T-cell (primary cell): ENCODE data around the gene ST6GALNAC3. TPM values are rescaled to one million over a fixed set of nuclear protein-coding genes. Genes with fewer than 3 reads are reported as not detected.

Source experiments
- ATAC-seq, 4 experiments: fragments of 200-7000 bp in 3 of 4; fragments of 150-1000 bp in 1 of 4; cut with Tn5 transposase; replicated peaks in 1 of 4; 1 replicate in 3 of 4; 2 replicates in 1 of 4; pipeline ENCODE4 v1.10.0; 2021; ENCODE audit warnings: moderate library complexity in 3 of 4, mild to moderate bottlenecking in 2 of 4, moderate number of reproducible peaks in 1 of 4
- CTCF ChIA-PET, 2 donors: fragments of 300-600 bp; sonication (Branson Sonifier 250); formaldehyde crosslinking; loops; one replicate each; lab custom pipeline; 2022; ENCODE audit warnings: antibody characterized with exemption in 2 of 2; lab: Charles Lee
- POLR2A ChIA-PET, 2 donors: fragments of 300-600 bp; sonication (Branson Sonifier 250); formaldehyde crosslinking; loops; one replicate each; lab custom pipeline; 2022; ENCODE audit warnings: antibody characterized with exemption in 2 of 2; lab: Charles Lee
- DNase-seq, 35 experiments: peaks; one replicate each; pipeline versions ENCODE4 v3.0.0 to v3.0.0-alpha.2; 2013 to 2023
- H3K27ac ChIP-seq: one replicate; pipeline ENCODE4 v1.5.1; 2013; ENCODE audit warnings: low read length
- H3K27me3 ChIP-seq, 2 experiments: replicated peaks in 1 of 2; 1 replicate in 1 of 2; 2 replicates in 1 of 2; pipeline versions ENCODE4 v1.6.1 to v1.7.0; 2013; ENCODE audit warnings: low read length in 1 of 2, mixed read lengths in 1 of 2; ENCODE audit not compliant: control insufficient read depth in 2 of 2, insufficient read depth in 2 of 2; ENCODE audit errors: extremely low read depth in 1 of 2
- H3K36me3 ChIP-seq, 2 donors: 1 replicate in 1 of 2; 2 replicates in 1 of 2; pipeline versions ENCODE4 v1.6.1 to v1.7.0; 2013; ENCODE audit warnings: low read length in 1 of 2; ENCODE audit not compliant: control insufficient read depth in 2 of 2, insufficient read depth in 1 of 2; ENCODE audit errors: extremely low read depth in 1 of 2
- H3K4me1 ChIP-seq, 2 experiments: 1 replicate in 1 of 2; 2 replicates in 1 of 2; pipeline versions ENCODE4 v1.6.1 to v1.7.0; 2013; ENCODE audit warnings: low read length in 2 of 2, mixed read lengths in 1 of 2; ENCODE audit not compliant: insufficient read depth in 2 of 2, control insufficient read depth in 1 of 2; ENCODE audit errors: extremely low read depth in 1 of 2
- H3K4me3 ChIP-seq, 2 donors: 1 replicate in 1 of 2; 2 replicates in 1 of 2; pipeline versions ENCODE4 v1.5.1 to v1.7.0; 2013; ENCODE audit warnings: mild to moderate bottlenecking in 2 of 2, low read length in 1 of 2, moderate library complexity in 1 of 2; ENCODE audit not compliant: control insufficient read depth in 1 of 2; ENCODE audit errors: extremely low read depth in 1 of 2
- H3K9me3 ChIP-seq: 2 replicates; pipeline ENCODE4 v1.7.0; 2013
- H3K27ac Mint-ChIP-seq, 2 donors: one replicate each; pipeline ENCODE4 v1.8.0; 2020 to 2021; ENCODE audit warnings: mild to moderate bottlenecking in 2 of 2, mixed read lengths in 2 of 2
- H3K27me3 Mint-ChIP-seq, 2 donors: one replicate each; pipeline ENCODE4 v1.8.0; 2021 to 2022; ENCODE audit warnings: mixed read lengths in 2 of 2
- H3K36me3 Mint-ChIP-seq: one replicate; pipeline ENCODE4 v1.8.0; 2021; ENCODE audit warnings: mixed read lengths
- H3K4me1 Mint-ChIP-seq, 3 donors: one replicate each; pipeline ENCODE4 v1.8.0; 2020 to 2022; ENCODE audit warnings: mixed read lengths in 3 of 3, mild to moderate bottlenecking in 1 of 3
- H3K4me3 Mint-ChIP-seq, 3 donors: one replicate each; pipeline ENCODE4 v1.8.0; 2020 to 2022; ENCODE audit warnings: mild to moderate bottlenecking in 3 of 3, mixed read lengths in 3 of 3, moderate library complexity in 3 of 3
- H3K9me3 Mint-ChIP-seq, 3 donors: one replicate each; pipeline ENCODE4 v1.8.0; 2020 to 2022; ENCODE audit warnings: mixed read lengths in 3 of 3
- WGBS: methylation state at CpG from one replicate; pipeline ENCODE4 v1.1.5; 2013; ENCODE audit warnings: missing lambda C conversion rate; ENCODE audit not compliant: insufficient coverage; 5-methylcytosine and 5-hydroxymethylcytosine counted together
- total RNA-seq, 35 experiments: library from RNA in 6 of 35; stranded (reverse) in 6 of 35; fragments of 120-200 nt in 1 of 35; gene quantifications; one replicate each; pipeline versions ENCODE4 v1.2.1 to v1.2.4 and lab custom pipeline; 2013 to 2026

Gene ST6GALNAC3
- total RNA-seq, 5 donors from 2014 or later (not counting 1 experiment from before 2014, with no cell fraction given), result 0.33 to 6.6 (median 1.5) TPM

DNA sequence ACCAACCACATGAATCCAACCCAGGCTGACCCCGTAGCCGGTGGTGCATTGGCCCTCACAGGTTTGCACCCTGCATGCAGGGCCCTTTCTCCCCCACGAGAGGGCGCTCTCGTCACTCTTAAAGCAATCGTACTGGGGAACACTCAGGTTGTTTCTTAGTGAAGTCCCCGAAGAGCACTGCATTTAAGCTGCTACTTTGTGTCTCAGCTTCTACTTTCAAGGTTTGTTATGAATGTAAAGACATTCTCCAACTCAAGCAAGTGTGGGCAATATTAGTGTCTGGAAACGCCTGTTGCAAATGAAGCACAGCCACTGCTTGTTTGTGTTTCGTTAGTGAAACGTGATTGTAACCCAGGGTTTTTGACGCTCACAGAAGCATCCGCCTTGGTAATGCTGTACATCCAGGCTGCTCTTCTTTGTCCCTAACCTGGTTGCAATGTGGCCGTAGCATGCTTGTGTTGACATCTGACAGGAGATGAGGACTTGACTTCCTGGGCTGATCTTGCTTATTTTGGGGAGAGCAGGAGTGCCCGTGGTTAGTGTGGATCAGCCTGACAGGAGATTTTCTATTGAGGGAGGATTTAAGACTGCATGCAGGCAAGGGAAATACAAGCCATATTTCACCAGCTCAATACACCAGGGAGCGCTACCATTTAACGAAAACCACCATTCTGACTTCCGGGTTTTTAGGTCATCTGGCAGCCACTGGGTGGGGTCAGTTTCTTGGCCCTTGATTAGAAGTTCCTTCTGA, 79.8 kb downstream of the ST6GALNAC3 start:
- DNase-seq (peak; percentile 50 to 84 (median 74)), ATAC-seq (peak; percentile 89 to 92 (median 90))
- under 1% methylated on average over 13 of the region's 17 CpGs for WGBS
- POLR2A ChIA-PET, result interaction anchor here (0.6 to 0.7 kb wide), 2 partner anchors 64 to 1509 kb away, joined by 3 to 4 read pairs; no protein-coding TSS in a partner anchor
- H3K36me3 Mint-ChIP-seq, result no peaks in the 10 kb centered on the region
- peak overlapping the region; percentile 91 to 94 for H3K27ac Mint-ChIP-seq
- no peaks in the 10 kb centered on the region for H3K27me3 ChIP-seq
- H3K4me1 Mint-ChIP-seq, result peaks cover 10 to 14% (median 12%) of the 10 kb centered on the region in 3 donors
- CTCF ChIA-PET, result interaction anchor here (0.6 to 3.1 kb wide), 21 partner anchors 8 to 1742 kb away, joined by 3 to 25 read pairs (median 4); no protein-coding TSS in a partner anchor
- no peaks in the 10 kb centered on the region for H3K36me3 ChIP-seq
- peak overlapping the region; percentile 74 to 84 (median 76) for H3K4me3 Mint-ChIP-seq
- peak overlapping the region; percentile 42 to 60 for H3K4me3 ChIP-seq
- peak overlapping the region; percentile 52 for H3K27ac ChIP-seq
- no peaks in the 10 kb centered on the region for H3K9me3 ChIP-seq
- H3K27me3 Mint-ChIP-seq, result peaks cover 0 to 8% of the 10 kb centered on the region in 2 donors
- H3K4me1 ChIP-seq, result peaks cover 4 to 5% of the 10 kb centered on the region in 2 experiments
- H3K9me3 Mint-ChIP-seq, result no peaks in the 10 kb centered on the region

DNA sequence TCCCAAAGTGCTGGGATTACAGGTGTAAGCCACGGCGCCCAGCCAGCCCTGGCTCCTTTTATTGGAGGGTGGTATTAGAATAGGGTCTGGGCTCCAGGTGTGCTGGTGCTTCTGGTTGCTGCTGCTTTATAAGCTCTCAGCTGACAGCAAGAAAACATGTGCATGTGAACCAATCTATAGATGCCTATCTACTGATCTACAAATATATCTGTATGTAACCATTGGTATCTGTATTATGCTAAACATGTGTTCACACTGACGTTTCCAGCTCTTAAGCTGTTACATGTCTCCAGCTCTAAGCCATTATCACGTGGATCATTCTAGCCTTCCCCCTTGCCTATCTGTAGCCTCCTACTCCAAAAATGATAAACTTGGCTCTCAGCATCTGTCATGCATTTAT, 82.4 kb downstream of the ST6GALNAC3 start:
- DNase-seq, result no peak
- WGBS, result 100% methylated on average over 1 of the region's 4 CpGs
- Histone ChIP-seq H3K4me1 (peaks cover 5 to 13% of the 10 kb centered on the region in 2 experiments), H3K27me3 (no peaks in the 10 kb centered on the region), H3K36me3 (peaks cover 0 to 4% of the 10 kb centered on the region in 2 donors), H3K27ac (no peak overlapping the region), H3K4me3 (no peak overlapping the region), H3K9me3 (no peaks in the 10 kb centered on the region)
- ChIA-PET POLR2A (interaction anchor here (0.6 to 0.7 kb wide), 2 partner anchors 453 to 688 kb away, joined by 3 read pairs; no protein-coding TSS in a partner anchor), CTCF (no interaction called here)
- Mint-ChIP-seq H3K27ac (no peak overlapping the region), H3K9me3 (no peaks in the 10 kb centered on the region), H3K36me3 (no peaks in the 10 kb centered on the region), H3K4me3 (no peak overlapping the region), H3K4me1 (peaks cover 10 to 24% (median 12%) of the 10 kb centered on the region in 3 donors), H3K27me3 (peaks cover 0 to 2% of the 10 kb centered on the region in 2 donors)
- no peak for ATAC-seq

DNA sequence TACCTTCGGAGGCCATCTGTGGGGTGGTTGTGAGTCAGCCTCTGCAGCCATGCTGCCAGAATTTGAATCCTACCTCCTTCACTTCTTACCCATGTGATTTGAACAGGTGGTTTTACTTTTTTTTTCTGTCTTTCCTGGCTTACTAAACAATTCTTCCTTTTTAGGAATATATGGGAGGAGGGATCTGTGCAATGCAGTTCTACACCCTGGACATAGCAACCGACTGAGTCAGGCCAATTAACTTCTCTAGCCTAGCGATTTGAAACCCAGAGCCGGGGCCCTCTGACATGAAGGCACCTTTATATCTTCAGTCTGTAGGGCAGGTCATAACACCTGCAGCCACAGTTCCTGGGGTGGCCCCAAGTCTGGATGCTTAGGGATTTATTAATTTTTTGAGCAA, 83.6 kb downstream of the ST6GALNAC3 start:
- DNase-seq (no peak), ATAC-seq (no peak)
- H3K4me1 ChIP-seq, result peaks cover 5 to 13% of the 10 kb centered on the region in 2 experiments
- H3K4me3 Mint-ChIP-seq, result no peak overlapping the region
- no peak overlapping the region for H3K4me3 ChIP-seq
- H3K36me3 ChIP-seq, result peaks cover 0 to 4% of the 10 kb centered on the region in 2 donors
- 87% methylated on average over 2 of the region's 4 CpGs for WGBS
- H3K9me3 ChIP-seq, result no peaks in the 10 kb centered on the region
- CTCF ChIA-PET, result interaction anchor here in 1 of 2 donors (0.6 kb wide), 1 partner anchor 141 kb away, joined by 3 read pairs; no protein-coding TSS in a partner anchor
- no peak overlapping the region for H3K27ac Mint-ChIP-seq
- H3K9me3 Mint-ChIP-seq, result no peaks in the 10 kb centered on the region
- H3K4me1 Mint-ChIP-seq, result peaks cover 10 to 24% (median 12%) of the 10 kb centered on the region in 3 donors
- POLR2A ChIA-PET, result no interaction called here
- no peak overlapping the region for H3K27ac ChIP-seq
- no peaks in the 10 kb centered on the region for H3K27me3 ChIP-seq
- H3K27me3 Mint-ChIP-seq, result peaks cover 0 to 2% of the 10 kb centered on the region in 2 donors
- no peaks in the 10 kb centered on the region for H3K36me3 Mint-ChIP-seq

DNA sequence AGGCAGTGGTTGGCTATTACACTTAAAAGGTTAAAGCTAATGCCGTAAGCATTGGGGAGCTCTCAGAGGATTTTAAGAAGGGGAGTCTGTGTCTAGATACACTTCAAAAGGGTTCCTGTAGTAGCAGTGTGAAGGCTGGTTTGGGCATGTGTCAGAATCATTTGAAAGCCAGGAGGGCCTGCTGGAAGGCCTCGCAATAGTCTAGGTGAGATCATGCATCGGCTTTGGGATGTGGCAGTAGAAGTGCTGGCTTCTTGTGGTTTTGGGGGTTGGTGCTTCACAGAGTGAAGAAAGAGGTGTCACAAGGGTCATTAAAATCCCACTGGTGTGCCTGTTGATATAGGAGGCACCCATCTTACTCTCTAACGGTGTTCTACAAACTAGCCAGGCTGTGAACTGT, 85.7 kb downstream of the ST6GALNAC3 start:
- Mint-ChIP-seq H3K9me3 (no peaks in the 10 kb centered on the region), H3K27ac (no peak overlapping the region), H3K36me3 (no peaks in the 10 kb centered on the region), H3K4me3 (no peak overlapping the region), H3K27me3 (no peaks in the 10 kb centered on the region), H3K4me1 (peaks cover under 1 to 9% (median 1%) of the 10 kb centered on the region in 3 donors)
- CTCF ChIA-PET, result no interaction called here
- Histone ChIP-seq H3K9me3 (no peaks in the 10 kb centered on the region), H3K27me3 (no peaks in the 10 kb centered on the region), H3K4me3 (no peak overlapping the region), H3K36me3 (peaks cover 0 to 4% of the 10 kb centered on the region in 2 donors), H3K4me1 (peaks cover 0 to 9% of the 10 kb centered on the region in 2 experiments), H3K27ac (no peak overlapping the region)
- POLR2A ChIA-PET, result no interaction called here
- ATAC-seq, result no peak
- no peak for DNase-seq
- WGBS, result 96% methylated on average over 3 of the region's 4 CpGs

DNA sequence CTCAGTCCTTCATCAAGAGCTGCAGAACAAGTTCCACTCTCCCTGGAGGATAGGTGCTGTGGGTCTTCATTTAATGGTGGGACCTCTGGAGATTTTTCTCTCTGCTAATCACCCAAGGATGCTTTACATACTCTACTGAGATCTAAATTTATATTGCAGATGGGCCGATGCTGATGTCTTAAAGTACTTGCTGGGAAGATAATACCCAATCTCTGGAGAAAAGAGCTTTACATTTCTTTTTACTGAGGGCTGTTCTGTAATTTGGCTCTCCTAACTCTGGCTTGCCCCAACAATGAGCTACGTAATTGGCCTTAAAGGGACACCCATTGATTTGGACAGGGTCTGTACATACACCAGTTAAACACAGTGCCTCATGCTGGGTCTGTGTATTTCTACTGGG, 86.9 kb downstream of the ST6GALNAC3 start:
- Histone ChIP-seq H3K27me3 (no peaks in the 10 kb centered on the region), H3K36me3 (peaks cover 0 to 4% of the 10 kb centered on the region in 2 donors), H3K27ac (no peak overlapping the region), H3K4me3 (no peak overlapping the region), H3K9me3 (no peaks in the 10 kb centered on the region), H3K4me1 (peaks cover 0 to 9% of the 10 kb centered on the region in 2 experiments)
- ATAC-seq, result no peak
- WGBS, result 83% methylated on average over 1 of the region's 2 CpGs
- Mint-ChIP-seq H3K4me1 (peaks cover 0 to 9% (median 0%) of the 10 kb centered on the region in 3 donors), H3K9me3 (no peaks in the 10 kb centered on the region), H3K27ac (no peak overlapping the region), H3K4me3 (no peak overlapping the region), H3K27me3 (no peaks in the 10 kb centered on the region), H3K36me3 (no peaks in the 10 kb centered on the region)
- CTCF ChIA-PET, result no interaction called here
- DNase-seq, result no peak
- POLR2A ChIA-PET, result interaction anchor here in 1 of 2 donors (0.7 kb wide), 1 partner anchor 176 kb away, joined by 3 read pairs; no protein-coding TSS in a partner anchor

DNA sequence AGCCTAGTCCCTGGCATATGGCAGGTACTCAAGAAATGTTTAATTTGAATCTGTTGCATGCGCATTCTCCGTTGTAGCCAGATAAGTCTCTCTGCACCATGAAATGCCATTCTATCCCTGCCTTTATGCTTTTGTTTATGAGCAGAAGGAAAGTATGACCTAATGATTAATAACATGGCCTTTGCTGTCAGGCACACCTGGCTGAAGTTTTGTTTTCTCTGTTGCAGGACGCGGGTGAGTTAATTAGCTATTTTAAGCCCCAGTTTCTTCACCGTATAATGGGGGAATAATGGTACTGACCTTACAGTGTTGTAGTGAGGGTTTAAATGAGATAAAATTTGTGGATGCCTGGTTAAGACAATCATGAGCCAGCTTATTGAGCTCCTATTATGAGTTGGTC, 87.7 kb downstream of the ST6GALNAC3 start:
- Mint-ChIP-seq H3K4me1 (peaks cover 0 to 9% (median 0%) of the 10 kb centered on the region in 3 donors), H3K9me3 (peaks cover 0 to 5% (median 2%) of the 10 kb centered on the region in 3 donors), H3K27me3 (no peaks in the 10 kb centered on the region), H3K27ac (no peak overlapping the region), H3K4me3 (no peak overlapping the region), H3K36me3 (no peaks in the 10 kb centered on the region)
- ChIA-PET POLR2A (interaction anchor here in 1 of 2 donors (0.6 kb wide), 1 partner anchor 973 kb away, joined by 4 read pairs; no protein-coding TSS in a partner anchor), CTCF (interaction anchor here (0.5 to 0.8 kb wide), 3 partner anchors 8 to 198 kb away, joined by 3 read pairs; no protein-coding TSS in a partner anchor)
- peaks cover 0 to 4% of the 10 kb centered on the region in 2 donors for H3K36me3 ChIP-seq
- peaks cover 0 to 9% of the 10 kb centered on the region in 2 experiments for H3K4me1 ChIP-seq
- H3K27ac ChIP-seq, result no peak overlapping the region
- WGBS, result 93% methylated on average over 3 of the region's 5 CpGs
- no peaks in the 10 kb centered on the region for H3K9me3 ChIP-seq
- DNase-seq (no peak), ATAC-seq (no peak)
- H3K27me3 ChIP-seq, result no peaks in the 10 kb centered on the region
- H3K4me3 ChIP-seq, result no peak overlapping the region
